Glutamatergic neuron (in vitro differentiated cells): ENCODE results near the gene C1QA. TPM values are rescaled to one million over a fixed set of nuclear protein-coding genes. Genes with fewer than 3 reads are reported as not detected.

Experiments
- DNase-seq: peaks from one replicate; pipeline ENCODE4 v3.0.0; 2022
- H3K27ac Mint-ChIP-seq: one replicate; pipeline ENCODE4 v1.8.0; 2020; ENCODE audit warnings: mild to moderate bottlenecking, mixed read lengths, inconsistent platforms; ENCODE audit not compliant: unreplicated experiment
- H3K27me3 Mint-ChIP-seq: one replicate; pipeline ENCODE4 v1.8.0; 2020; ENCODE audit warnings: mild to moderate bottlenecking, moderate library complexity, mixed read lengths, inconsistent platforms; ENCODE audit not compliant: unreplicated experiment
- H3K36me3 Mint-ChIP-seq: one replicate; pipeline ENCODE4 v1.8.0; 2020; ENCODE audit warnings: mild to moderate bottlenecking, mixed read lengths, inconsistent platforms; ENCODE audit not compliant: unreplicated experiment
- H3K4me1 Mint-ChIP-seq: one replicate; pipeline ENCODE4 v1.8.0; 2020; ENCODE audit warnings: mild to moderate bottlenecking, low read depth, mixed read lengths, inconsistent platforms; ENCODE audit not compliant: unreplicated experiment
- H3K4me3 Mint-ChIP-seq: one replicate; pipeline ENCODE4 v1.8.0; 2020; ENCODE audit warnings: mild to moderate bottlenecking, mixed read lengths, inconsistent platforms; ENCODE audit not compliant: unreplicated experiment
- H3K9me3 Mint-ChIP-seq: one replicate; pipeline ENCODE4 v1.8.0; 2020; ENCODE audit warnings: mild to moderate bottlenecking, moderate library complexity, mixed read lengths, inconsistent platforms; ENCODE audit not compliant: unreplicated experiment
- total RNA-seq: library from RNA; stranded (reverse); fragmentation: NEBNext Ultra II Directional; extraction: Animal tissue kit (Norgen Biotek cat#: 25700); gene quantifications from one replicate; pipeline ENCODE4 v1.2.1, GENCODE V29; 2021; ENCODE audit not compliant: unreplicated experiment
- TF ChIP-seq, protein P1 (sequence below): fragments of 200-600 bp; sonication (generic); IDR thresholded peaks from one replicate; pipeline ENCODE4 v1.5.0; 2021; ENCODE audit not compliant: partially characterized antibody, unreplicated experiment

Gene C1QA
- total RNA-seq, 1 donor from 2014 or later = not detected

DNA sequence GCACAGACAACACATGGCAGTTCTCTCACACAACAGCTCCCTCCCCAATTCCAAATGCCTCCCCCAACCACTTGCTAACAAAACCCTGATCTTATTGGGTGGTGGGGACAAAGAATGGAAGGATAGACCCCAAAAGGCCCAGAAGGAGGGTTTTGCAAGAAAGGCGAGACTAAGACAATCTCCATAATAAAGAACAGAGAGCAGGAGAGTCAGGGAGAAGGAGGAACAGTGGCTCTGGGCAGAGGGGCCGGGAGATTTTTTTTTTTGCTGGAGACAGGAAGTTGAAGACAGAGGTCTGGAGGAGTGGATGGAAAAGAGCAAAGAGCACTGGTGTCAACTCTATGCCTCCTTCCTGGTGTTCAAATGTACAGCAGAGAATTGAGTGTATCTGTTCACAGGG lies 6.5 kb upstream of the C1QA start:
- Mint-ChIP-seq H3K27me3 (peaks cover 4% of the 10 kb centered on the region), H3K36me3 (no peaks in the 10 kb centered on the region), H3K4me3 (no peak overlapping the region), H3K4me1 (peaks cover 15% of the 10 kb centered on the region), H3K9me3 (peaks cover 3% of the 10 kb centered on the region), H3K27ac (no peak overlapping the region)
- no peak for DNase-seq
- TF ChIP-seq, protein P1, sequence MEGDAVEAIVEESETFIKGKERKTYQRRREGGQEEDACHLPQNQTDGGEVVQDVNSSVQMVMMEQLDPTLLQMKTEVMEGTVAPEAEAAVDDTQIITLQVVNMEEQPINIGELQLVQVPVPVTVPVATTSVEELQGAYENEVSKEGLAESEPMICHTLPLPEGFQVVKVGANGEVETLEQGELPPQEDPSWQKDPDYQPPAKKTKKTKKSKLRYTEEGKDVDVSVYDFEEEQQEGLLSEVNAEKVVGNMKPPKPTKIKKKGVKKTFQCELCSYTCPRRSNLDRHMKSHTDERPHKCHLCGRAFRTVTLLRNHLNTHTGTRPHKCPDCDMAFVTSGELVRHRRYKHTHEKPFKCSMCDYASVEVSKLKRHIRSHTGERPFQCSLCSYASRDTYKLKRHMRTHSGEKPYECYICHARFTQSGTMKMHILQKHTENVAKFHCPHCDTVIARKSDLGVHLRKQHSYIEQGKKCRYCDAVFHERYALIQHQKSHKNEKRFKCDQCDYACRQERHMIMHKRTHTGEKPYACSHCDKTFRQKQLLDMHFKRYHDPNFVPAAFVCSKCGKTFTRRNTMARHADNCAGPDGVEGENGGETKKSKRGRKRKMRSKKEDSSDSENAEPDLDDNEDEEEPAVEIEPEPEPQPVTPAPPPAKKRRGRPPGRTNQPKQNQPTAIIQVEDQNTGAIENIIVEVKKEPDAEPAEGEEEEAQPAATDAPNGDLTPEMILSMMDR = no peak

DNA sequence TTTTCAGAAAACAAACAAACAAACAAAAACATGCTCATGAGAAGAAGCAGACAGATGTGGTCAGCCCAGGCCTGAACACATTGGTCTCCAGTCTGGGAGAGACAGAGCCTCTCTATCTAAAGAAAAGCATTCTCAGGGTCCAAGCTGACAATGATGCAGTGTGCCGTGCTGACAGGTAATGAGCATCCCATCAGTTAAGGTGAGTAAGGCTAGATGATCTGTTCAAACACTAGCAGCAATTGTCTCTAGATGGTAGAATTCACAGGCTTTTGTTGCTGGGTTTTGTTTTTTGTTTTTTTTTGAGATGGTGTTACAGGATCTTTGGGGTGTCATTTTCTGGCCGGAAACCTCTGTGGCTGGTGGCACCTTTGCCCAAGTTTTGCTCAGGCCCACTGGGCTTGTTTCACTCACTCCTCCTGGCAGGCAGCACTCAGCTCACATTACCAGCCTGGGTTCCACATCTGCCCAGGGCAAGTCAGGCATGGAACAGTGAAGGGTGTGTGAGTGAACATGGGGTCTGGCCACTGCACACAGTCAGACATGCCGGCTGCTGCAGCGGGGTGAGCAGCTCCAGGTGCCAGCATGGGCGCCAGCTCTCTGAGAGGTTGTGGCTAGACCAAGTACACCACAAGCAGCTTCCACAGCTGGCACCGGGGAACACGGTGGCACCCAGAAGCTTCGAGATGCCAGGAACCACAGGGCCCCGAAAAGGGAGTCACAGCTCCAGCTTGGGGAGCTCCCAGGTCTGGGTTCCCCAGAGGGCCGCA lies 2.5 kb upstream of the C1QA start:
- DNase-seq = no peak
- Mint-ChIP-seq H3K36me3 (peaks cover 4% of the 10 kb centered on the region), H3K4me3 (no peak overlapping the region), H3K27me3 (peaks cover 3% of the 10 kb centered on the region), H3K9me3 (peaks cover 3% of the 10 kb centered on the region), H3K4me1 (peaks cover 14% of the 10 kb centered on the region), H3K27ac (no peak overlapping the region)
- TF ChIP-seq, protein P1 = no peak

DNA sequence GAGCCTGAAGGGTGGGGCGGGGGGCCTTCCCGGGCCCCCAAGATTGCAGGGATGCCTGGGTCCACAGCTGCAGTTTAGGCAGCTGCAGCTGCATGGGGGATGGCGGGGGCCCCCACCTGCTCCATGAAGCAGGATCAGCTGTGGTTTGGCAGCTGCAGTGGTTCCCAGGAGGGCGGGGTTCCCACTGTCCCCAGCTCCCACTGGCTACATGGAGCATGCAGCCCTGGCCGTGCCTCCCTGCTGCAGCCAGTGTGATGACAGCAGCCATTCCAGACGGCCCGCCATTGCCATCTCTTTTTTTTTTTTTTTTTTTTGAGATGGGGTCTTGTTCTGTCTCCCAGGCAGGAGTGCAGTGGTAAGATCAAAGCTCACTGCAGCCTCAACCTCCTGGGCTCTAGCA lies 992 bp upstream of the C1QA start:
- peaks cover 4% of the 10 kb centered on the region for H3K36me3 Mint-ChIP-seq
- H3K27me3 Mint-ChIP-seq = peaks cover 6% of the 10 kb centered on the region
- H3K27ac Mint-ChIP-seq = no peak overlapping the region
- no peak for DNase-seq
- TF ChIP-seq, protein P1 = no peak
- no peak overlapping the region for H3K4me3 Mint-ChIP-seq
- H3K4me1 Mint-ChIP-seq = peaks cover 7% of the 10 kb centered on the region
- peaks cover 2% of the 10 kb centered on the region for H3K9me3 Mint-ChIP-seq

DNA sequence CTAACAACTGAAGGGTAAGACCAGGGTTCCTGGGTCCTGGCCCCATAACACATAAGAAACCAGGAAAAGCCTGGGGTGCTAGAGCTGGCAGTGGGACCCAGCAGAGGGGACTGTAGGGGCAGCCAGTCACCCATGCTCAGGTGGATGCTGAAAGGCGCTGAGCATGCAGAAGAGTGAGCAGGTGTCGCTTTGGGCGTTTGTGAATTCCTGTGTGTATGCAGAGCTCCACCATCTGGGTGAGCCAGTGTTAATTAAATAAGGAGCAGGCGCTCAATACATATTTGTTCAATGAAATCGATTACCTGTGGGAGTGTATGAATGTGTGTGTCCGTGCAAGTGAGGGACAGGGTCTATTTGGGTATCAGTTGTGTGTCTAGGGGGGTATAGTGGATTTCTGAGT lies 499 bp downstream of the C1QA start:
- Mint-ChIP-seq H3K27me3 (peaks cover 10% of the 10 kb centered on the region), H3K36me3 (peaks cover 4% of the 10 kb centered on the region), H3K27ac (no peak overlapping the region), H3K9me3 (peaks cover 3% of the 10 kb centered on the region), H3K4me3 (no peak overlapping the region), H3K4me1 (peaks cover 14% of the 10 kb centered on the region)
- DNase-seq = no peak
- TF ChIP-seq, protein P1 = no peak

DNA sequence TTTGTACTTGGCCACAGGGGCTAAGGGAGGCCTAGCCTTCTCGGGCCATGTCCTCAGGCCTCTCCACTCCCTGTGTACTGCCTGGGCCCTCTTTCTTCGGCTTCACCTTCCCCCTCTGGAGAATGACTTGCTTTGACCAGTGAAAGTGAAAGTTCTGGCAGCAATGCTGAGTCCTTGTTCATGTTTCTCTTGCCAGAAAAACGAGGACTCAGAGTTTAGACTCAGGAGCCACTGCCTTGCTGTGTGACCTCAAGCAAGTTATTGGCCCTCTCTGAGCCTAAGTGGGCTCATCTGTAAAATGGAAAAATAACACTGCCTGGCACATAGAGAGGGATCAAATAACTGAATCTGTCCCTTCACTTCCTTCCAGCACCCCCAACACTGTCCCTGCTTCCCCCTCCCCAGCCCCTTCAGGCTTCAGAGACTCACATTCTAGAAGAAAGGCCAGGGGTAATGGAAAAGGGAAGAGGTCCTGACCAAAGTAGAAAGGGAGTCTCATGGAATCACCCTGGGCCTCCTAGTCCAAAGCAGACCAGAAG lies 1.5 kb downstream of the C1QA start:
- Mint-ChIP-seq H3K36me3 (peaks cover 4% of the 10 kb centered on the region), H3K27ac (no peak overlapping the region), H3K9me3 (peaks cover 3% of the 10 kb centered on the region), H3K4me3 (no peak overlapping the region), H3K4me1 (peaks cover 14% of the 10 kb centered on the region), H3K27me3 (peaks cover 10% of the 10 kb centered on the region)
- no peak for DNase-seq
- TF ChIP-seq, protein P1 = no peak
